Fibroblast of the aortic adventitia (primary cell): ENCODE results near the gene CYB5R4. TPM values are rescaled to one million over a fixed set of nuclear protein-coding genes. Genes with fewer than 3 reads are reported as not detected.

Experiments used
- DNase-seq: peaks from one replicate; pipeline ENCODE4 v3.0.0-alpha.2; 2010; ENCODE audit warnings: low read depth
- H3K4me3 ChIP-seq: 2 replicates; pipeline ENCODE4 v1.5.1; 2011; ENCODE audit warnings: low read depth, mild to moderate bottlenecking, control low read depth, low read length, moderate library complexity
- total RNA-seq: library from RNA; depleted of rRNA; stranded (reverse); fragments of >200 nt; gene quantifications from 2 replicates; pipeline ENCODE4 v1.2.3, GENCODE V29; 2012; ENCODE audit warnings: low replicate concordance
- TF ChIP-seq, protein P1 (sequence below): IDR thresholded peaks from 2 replicates; pipeline ENCODE4 v1.5.1; 2011; ENCODE audit warnings: mild to moderate bottlenecking, low read length, control low read depth, inconsistent platforms; ENCODE audit not compliant: insufficient read depth

The CYB5R4 gene
- total RNA-seq, 1 donor, result 7.2 TPM

DNA sequence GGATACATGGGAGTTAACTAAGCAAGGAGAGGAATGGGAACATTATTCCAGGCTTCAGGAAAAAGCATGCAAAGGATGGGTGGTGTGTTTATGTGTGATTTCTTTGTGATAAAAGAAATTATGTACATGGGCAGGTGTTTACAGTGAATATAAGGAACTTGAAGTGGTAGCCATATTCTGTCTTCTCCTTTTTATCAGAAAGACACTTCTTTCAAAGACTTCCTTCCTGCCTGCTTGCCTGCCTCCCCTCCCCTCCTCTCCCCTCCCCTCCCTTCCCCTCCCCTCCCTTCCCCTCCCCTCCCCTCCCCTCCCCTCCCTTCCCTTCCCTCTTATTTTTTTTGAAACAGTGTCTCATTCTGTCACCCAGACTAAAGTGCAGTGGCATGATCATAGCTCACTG is 14.4 kb downstream of the CYB5R4 start:
- H3K4me3 ChIP-seq, result no peak overlapping the region
- no peak for DNase-seq
- TF ChIP-seq, protein P1, sequence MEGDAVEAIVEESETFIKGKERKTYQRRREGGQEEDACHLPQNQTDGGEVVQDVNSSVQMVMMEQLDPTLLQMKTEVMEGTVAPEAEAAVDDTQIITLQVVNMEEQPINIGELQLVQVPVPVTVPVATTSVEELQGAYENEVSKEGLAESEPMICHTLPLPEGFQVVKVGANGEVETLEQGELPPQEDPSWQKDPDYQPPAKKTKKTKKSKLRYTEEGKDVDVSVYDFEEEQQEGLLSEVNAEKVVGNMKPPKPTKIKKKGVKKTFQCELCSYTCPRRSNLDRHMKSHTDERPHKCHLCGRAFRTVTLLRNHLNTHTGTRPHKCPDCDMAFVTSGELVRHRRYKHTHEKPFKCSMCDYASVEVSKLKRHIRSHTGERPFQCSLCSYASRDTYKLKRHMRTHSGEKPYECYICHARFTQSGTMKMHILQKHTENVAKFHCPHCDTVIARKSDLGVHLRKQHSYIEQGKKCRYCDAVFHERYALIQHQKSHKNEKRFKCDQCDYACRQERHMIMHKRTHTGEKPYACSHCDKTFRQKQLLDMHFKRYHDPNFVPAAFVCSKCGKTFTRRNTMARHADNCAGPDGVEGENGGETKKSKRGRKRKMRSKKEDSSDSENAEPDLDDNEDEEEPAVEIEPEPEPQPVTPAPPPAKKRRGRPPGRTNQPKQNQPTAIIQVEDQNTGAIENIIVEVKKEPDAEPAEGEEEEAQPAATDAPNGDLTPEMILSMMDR, result no peak

DNA sequence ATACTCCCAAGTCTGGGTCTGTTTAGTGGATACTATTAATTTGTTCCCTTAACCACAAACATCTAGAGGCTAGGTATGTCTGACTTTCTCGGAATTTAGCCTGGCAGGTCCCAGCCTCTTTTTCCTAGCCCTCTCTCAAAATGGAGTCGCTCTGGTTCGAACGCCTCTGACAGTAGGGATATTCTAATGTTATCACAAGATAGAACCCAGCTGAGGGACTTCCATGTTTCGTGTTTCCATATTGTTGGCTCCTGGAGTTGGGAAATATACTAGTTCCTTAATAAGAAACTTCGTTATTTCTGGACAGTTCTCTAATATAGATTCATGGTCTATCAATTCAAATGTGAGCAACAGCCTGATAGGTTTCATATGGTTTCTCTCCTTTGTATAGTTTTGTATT is 16.4 kb downstream of the CYB5R4 start:
- DNase-seq, result no peak
- TF ChIP-seq, protein P1, result no peak
- no peak overlapping the region for H3K4me3 ChIP-seq

DNA sequence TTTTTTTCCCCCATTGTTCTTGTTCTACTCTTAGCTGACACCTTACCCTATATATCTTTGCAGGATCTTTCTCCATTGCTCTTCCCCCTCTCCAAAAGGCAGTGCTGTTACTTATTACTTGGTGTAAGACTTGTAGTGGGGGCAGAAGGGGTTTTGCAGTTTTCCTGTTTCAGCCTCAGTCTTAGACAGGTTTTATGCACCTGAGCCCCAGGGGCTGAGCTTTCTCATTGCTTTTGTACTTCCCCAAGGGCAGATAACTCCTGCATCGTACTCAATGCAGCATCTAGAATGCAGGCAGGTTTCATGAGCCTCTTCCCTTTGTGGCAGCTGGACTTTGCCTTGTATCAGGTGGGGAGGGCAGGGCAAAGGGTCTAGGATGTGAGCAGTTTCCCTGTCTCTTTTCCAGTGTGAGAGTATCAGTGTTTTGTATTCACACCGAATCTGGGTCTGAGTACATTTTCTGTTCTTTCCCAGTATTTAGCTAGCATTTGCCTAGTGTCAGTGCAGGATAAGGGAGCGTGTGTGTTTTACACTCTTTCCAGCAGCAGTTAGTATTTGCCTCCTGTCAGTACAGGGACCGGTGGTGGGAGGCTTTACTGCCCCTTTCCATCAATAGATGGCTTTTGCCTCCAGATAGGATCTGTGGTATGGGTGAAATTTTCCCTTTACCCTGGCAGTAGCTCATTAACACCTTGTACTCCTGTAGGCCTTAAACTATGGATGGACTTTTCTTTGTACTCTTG is 19.6 kb downstream of the CYB5R4 start:
- TF ChIP-seq, protein P1, result no peak
- no peak overlapping the region for H3K4me3 ChIP-seq
- DNase-seq, result no peak

DNA sequence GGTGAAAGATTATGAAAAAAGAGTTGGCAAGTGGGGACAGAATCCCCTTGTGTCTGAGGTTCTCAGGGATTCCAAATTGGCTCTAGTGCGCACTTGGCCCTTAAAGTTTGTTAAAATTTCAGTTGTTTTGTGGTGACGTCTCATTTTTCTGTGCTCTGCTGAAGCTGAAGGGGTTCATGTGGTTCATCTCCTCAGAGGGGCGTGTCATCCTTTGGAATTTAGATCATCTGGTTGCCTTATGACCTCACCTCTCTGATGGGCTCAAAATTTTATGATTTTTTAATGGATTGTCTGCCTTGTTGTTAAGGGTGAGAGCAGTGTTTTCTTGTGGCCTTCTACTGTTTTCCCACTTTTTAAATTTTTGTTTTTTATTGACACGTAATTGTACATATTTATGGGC is 20.3 kb downstream of the CYB5R4 start:
- no peak overlapping the region for H3K4me3 ChIP-seq
- TF ChIP-seq, protein P1, result no peak
- DNase-seq, result no peak

DNA sequence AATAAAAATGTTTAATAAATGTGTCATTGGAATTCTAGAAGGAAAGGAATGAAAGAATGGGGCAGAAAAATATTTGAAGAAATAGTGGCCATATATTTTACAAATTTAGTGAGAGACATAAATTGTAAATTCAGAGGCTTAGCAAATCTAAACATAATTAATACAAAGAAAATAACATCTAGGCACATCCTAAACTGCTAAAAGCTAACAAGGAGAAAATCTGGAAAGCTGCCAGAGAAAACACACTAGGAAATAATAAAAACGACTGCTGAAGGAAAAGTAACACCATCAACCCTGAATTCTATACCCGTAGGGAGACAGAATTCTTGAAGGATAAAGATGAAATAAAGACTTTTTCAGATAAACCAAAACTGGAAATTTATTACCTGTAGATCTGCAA is 23.8 kb downstream of the CYB5R4 start:
- TF ChIP-seq, protein P1, result no peak
- DNase-seq, result no peak
- H3K4me3 ChIP-seq, result no peak overlapping the region

DNA sequence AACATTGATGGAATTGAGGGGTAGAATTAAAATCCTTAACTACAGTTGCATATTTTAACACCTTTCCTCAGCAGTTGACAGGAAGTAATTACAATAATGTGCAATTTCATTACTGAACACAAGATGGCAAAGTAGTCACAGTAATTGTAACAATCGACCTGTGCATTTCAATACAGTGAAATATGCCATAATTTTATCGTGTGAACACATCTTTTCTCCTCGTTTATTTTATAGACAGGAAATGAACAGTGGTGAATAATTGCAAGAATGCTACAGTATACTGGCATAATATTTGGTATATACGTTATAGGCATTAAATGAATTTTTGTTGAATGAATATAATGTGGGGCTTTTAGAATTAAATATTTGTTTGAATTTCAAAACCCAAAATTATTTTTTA is 25.0 kb downstream of the CYB5R4 start:
- TF ChIP-seq, protein P1, result peak; percentile 54
- peak; percentile 70 for DNase-seq
- H3K4me3 ChIP-seq, result no peak overlapping the region

DNA sequence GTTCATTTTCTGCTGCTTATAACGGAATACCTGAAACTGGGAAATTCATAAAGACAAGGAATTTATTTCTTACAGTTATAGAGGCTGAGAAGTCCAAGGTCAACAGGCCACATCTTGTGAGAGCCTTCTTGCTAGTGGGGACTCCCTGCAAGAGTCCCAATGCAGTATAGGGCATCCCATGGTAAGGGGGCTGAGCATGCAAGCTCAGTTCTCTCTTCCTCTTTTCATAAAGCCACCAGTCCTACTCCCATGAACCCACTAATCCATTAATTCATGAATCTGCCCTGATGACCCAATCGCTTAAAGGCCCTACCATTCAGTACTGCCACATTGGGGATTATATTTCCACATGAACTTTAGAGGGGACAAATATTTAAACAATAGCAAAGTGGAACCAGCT is 26.5 kb downstream of the CYB5R4 start:
- TF ChIP-seq, protein P1, result no peak
- no peak for DNase-seq
- no peak overlapping the region for H3K4me3 ChIP-seq
